Kasumi-1 (cell line): Measurements from ENCODE around the gene CDC5L.

ENCODE experiments used
- DNase-seq, 2 experiments: peaks; one replicate each; lab custom pipeline; 2025; lab: John Stamatoyannopoulos, UW

Gene CDC5L

DNA sequence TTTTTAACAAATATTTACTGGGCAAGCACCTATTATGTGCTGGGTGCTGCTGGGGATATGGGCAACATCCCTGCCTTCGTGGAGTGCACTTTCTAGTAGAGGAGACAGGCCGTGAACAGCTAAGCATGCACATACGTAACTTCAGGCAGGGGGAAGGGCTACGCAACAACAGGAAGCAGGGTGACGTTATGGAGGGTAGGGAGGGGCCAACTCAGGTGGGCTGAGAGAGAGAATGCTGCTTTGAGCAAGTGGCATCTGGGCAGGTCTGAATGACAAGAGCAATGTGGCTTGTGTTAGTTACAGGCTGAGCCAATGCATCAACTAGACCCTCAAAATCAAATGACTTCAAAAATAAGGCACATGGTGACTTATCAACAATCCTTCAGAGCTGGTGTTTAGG, 112.1 kb downstream of the CDC5L start:
- DNase-seq: no peak
